Renal cortex interstitium (tissue), 11 donors: ENCODE results near the gene COL13A1. TPM values are rescaled to one million over a fixed set of nuclear protein-coding genes. Genes with fewer than 3 reads are reported as not detected.

Experiments
- DNase-seq, 11 donors: peaks; one replicate each; pipeline ENCODE4 v3.0.0-alpha.2; 2013; ENCODE audit warnings: low read depth in 9 of 11, low spot score in 4 of 11; ENCODE audit errors: extremely low read depth in 1 of 11
- polyA plus RNA-seq, 3 donors: library from polyadenylated mRNA; unstranded; fragments of 120-200 nt; gene quantifications; one replicate each; pipeline ENCODE4 v1.2.1, GENCODE V29; 2013; ENCODE audit not compliant: insufficient read length in 3 of 3

COL13A1 gene
- polyA plus RNA-seq, 3 donors: 23.1 to 28.3 (median 23.4) TPM

- no peak for DNase-seq
Measured at GRCh38 chr10:69894156-69894555, 92.5 kb downstream of the COL13A1 start.

- DNase-seq: no peak
Measured at GRCh38 chr10:69895759-69896158, 94.1 kb downstream of the COL13A1 start.

GRCh38 chr10:69896606-69897231 is 95.0 kb downstream of the COL13A1 start:
- no peak for DNase-seq

- DNase-seq: no peak
Measured at GRCh38 chr10:69897432-69897831, 95.7 kb downstream of the COL13A1 start.

GRCh38 chr10:69897999-69898398 is 96.3 kb downstream of the COL13A1 start:
- no peak for DNase-seq

- DNase-seq: no peak
Measured at GRCh38 chr10:69898524-69898923, 96.8 kb downstream of the COL13A1 start.

- DNase-seq: no peak
Measured at GRCh38 chr10:69898941-69899340, 97.2 kb downstream of the COL13A1 start.

- no peak for DNase-seq
Measured at GRCh38 chr10:69899727-69900595, 98.3 kb downstream of the COL13A1 start.

GRCh38 chr10:69901022-69901421 is 99.3 kb downstream of the COL13A1 start:
- DNase-seq: no peak

GRCh38 chr10:69901628-69902505 is 100.2 kb downstream of the COL13A1 start:
- no peak for DNase-seq

- DNase-seq: no peak
Measured at GRCh38 chr10:69902835-69903535, 101.3 kb downstream of the COL13A1 start.

- DNase-seq: no peak
Measured at GRCh38 chr10:69904533-69904932, 102.8 kb downstream of the COL13A1 start.

- DNase-seq: no peak
Measured at GRCh38 chr10:69906425-69906824, 104.7 kb downstream of the COL13A1 start.

- no peak for DNase-seq
Measured at GRCh38 chr10:69907517-69907916, 105.8 kb downstream of the COL13A1 start.

GRCh38 chr10:69908124-69908523 is 106.4 kb downstream of the COL13A1 start:
- DNase-seq: peak in 1 of 11 donors; percentile 25

GRCh38 chr10:69910561-69910960 is 108.9 kb downstream of the COL13A1 start:
- no peak for DNase-seq

- DNase-seq: no peak
Measured at GRCh38 chr10:69911613-69912528, 110.2 kb downstream of the COL13A1 start.

GRCh38 chr10:69912589-69912988 is 110.9 kb downstream of the COL13A1 start:
- peak in 4 of 11 donors; percentile 26 to 52 (median 42) for DNase-seq
